22Rv1 (cell line): ENCODE results near the gene DRAXIN.

ENCODE experiments used
- H3K27ac ChIP-seq: fragments of 450-650 bp; 2 replicates; pipeline ENCODE4 v1.5.1; 2017
- ZFX ChIP-seq: fragments of 450-650 bp; IDR thresholded peaks from 2 replicates; pipeline ENCODE4 v1.6.1; 2017; ENCODE audit warnings: antibody characterized with exemption, borderline replicate concordance
- TF ChIP-seq, protein P1 (sequence below): fragments of 450-650 bp; IDR thresholded peaks from 2 replicates; pipeline ENCODE4 v1.5.1; 2017; ENCODE audit warnings: mild to moderate bottlenecking

DRAXIN gene

DNA sequence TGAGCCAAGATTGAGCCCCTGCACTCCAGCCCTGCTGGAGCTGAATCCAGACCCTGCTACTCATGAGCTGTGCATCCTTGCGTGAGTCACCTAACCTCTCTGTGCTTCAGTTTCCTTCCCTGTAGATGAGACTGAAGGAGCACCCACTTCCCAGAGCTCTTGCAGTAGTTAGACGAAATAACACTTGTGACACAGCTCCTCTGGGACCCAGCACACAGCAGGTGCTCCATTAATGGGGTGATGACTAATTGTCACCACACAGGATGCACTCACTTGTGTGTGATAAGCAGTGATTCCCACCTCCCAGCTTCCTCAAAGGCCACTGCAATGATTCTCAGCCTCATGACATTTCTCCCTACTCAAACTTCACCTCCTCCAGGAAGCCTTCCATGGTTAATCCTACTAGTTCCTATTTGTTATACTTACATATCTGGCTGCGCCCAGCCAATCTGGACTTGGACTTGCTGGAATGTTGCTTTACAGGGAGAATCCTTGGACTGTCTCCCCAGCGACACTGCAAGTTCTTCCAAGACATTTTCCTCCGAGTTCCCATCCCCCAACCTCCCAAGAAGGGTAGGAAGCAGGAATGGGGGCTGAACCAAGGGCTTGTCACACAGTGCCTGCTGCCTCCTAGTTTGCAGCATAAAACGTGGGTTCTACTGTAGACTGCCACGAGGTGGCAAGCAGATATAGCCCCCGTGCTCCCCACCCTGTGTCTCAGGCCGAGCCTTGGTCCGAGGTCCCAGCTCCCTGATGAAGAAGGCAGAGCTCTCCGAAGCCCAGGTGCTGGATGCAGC is 17.2 kb downstream of the DRAXIN start:
- TF ChIP-seq ZFX, result no peak
- TF ChIP-seq, protein P1, sequence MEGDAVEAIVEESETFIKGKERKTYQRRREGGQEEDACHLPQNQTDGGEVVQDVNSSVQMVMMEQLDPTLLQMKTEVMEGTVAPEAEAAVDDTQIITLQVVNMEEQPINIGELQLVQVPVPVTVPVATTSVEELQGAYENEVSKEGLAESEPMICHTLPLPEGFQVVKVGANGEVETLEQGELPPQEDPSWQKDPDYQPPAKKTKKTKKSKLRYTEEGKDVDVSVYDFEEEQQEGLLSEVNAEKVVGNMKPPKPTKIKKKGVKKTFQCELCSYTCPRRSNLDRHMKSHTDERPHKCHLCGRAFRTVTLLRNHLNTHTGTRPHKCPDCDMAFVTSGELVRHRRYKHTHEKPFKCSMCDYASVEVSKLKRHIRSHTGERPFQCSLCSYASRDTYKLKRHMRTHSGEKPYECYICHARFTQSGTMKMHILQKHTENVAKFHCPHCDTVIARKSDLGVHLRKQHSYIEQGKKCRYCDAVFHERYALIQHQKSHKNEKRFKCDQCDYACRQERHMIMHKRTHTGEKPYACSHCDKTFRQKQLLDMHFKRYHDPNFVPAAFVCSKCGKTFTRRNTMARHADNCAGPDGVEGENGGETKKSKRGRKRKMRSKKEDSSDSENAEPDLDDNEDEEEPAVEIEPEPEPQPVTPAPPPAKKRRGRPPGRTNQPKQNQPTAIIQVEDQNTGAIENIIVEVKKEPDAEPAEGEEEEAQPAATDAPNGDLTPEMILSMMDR, result no peak
- H3K27ac ChIP-seq, result no peak overlapping the region

DNA sequence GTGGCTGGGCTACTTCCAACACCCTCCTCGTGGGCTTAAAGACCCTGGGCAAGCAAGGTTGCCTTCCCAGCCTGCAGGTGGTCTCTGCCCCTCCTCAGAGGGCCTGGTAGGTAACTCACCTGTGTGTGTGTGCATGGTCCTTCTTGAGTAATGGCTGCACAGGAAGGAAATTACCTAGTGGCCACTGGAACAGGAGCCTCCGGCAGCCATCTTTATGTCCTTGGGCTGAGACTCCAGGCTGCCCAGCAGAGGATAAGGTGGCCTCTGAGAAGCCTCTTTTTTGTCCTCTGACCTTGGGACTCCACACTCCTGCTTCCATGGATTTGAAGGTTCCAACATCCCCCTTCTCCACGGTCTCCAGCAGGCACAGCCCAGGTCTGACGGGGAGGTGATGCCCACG is 20.0 kb downstream of the DRAXIN start:
- TF ChIP-seq, protein P1, result no peak
- no peak overlapping the region for H3K27ac ChIP-seq

DNA sequence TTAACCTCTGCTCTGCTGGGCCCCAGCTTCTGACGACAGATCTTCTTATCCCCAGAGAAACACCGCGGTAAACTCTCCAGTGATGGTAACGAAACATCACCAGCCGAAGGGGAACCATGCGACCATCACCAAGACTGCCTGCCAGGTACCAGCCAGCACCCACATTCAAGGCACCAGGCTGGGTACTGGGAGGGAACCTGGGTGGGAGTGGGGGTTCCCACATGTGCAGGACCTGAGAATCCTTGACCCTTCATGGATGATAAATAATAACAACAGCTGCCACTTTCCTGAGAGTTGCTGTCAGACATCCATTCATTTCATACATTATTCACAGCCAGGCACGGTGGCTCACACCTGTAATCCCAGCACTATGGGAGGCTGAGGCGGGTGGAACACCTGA is 20.8 kb downstream of the DRAXIN start:
- TF ChIP-seq, protein P1, result no peak
- TF ChIP-seq ZFX, result no peak
- no peak overlapping the region for H3K27ac ChIP-seq

DNA sequence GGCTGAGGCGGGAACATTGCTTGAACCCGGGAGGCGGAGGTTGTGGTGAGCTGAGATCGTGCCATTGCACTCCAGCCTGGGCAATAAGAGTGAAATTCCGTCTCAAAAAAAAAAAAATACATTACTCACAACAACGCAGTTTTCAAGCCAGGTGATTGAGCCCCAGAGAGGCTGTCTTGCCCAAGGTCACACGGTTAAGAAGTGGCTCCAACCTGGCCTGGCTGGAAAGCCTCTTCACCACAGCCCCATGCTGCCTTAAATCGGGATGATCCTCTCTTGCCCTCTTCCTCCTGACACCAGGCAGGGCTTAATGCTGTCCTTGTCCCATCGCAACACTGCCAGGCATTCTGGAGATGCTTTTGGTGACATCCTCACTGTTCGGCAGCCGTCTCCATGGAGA is 21.6 kb downstream of the DRAXIN start:
- no peak for TF ChIP-seq ZFX
- TF ChIP-seq, protein P1, result no peak
- H3K27ac ChIP-seq, result no peak overlapping the region

DNA sequence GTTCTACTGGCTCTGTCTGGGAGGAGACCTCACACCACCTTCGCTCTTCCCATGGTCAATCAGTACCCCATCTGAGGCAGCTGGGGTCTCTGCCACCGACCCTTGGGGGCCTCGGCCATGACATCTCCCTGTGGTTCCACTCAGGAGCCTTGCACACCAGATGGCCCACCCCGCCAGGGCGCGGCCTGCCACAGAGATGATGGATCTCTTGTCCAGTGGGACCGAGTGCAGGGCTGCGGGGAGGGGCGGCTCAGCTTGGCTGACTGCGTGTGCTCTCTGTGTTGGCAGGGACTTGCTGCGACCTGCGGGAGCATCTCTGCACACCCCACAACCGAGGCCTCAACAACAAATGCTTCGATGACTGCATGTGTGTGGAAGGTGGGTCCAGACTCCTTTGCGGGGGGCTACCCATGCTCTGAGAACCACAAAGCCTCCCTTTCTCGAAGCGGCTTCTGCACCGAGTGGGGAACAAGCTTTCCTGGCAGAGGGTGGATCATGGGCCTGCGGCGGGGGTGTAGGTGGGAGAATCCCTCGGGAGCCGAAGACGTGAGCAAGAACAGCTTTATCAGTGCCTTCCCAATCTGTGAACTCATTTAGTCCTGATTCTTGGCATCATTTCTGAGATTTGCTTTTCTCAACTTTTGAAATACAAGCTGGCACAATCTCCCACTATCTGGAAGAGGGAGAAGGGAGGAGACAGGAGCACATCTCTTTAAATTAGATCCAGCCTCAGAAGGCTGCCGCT is 23.5 kb downstream of the DRAXIN start:
- TF ChIP-seq, protein P1, result no peak
- TF ChIP-seq ZFX, result no peak
- no peak overlapping the region for H3K27ac ChIP-seq

DNA sequence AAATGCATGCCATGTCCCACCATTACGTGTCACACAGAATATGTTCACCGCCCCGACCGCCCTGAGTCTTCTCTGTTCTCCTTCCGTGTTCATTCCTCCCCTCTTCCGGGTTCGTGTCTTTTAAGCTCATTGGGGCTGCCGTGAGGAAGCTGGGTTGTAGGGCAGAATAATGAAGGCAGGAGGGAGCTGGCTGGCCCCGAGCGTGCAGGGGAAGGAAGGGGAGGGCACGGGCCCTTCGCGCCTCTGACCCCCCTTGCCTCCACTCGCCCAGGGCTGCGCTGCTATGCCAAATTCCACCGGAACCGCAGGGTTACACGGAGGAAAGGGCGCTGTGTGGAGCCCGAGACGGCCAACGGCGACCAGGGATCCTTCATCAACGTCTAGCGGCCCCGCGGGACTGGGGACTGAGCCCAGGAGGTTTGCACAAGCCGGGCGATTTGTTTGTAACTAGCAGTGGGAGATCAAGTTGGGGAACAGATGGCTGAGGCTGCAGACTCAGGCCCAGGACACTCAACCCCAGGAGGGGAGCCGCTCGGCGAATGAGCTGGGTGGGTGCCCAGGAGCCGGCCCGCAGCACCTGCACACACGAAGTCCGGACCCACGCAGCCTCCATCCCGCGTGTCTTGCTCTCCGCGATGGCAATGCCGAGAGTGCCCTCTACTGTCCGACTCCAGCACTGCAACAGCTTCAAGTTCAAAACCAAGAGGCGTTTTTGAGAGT is 28.0 kb downstream of the DRAXIN start:
- peak overlapping the region; percentile 43 for H3K27ac ChIP-seq
- TF ChIP-seq ZFX, result no peak
- TF ChIP-seq, protein P1, result peak; percentile 96
